T-cell (primary cell): Measurements from ENCODE around the gene TMEM95. TPM values are rescaled to one million over a fixed set of nuclear protein-coding genes. Genes with fewer than 3 reads are reported as not detected.
"Not testable (repeated sequence)": the region's sequence is repeated elsewhere in the genome, so short reads cannot be mapped to it uniquely, and the experiment has no call there.

ENCODE experiments used
- ATAC-seq, 4 experiments: fragments of 200-7000 bp in 3 of 4; fragments of 150-1000 bp in 1 of 4; cut with Tn5 transposase; replicated peaks in 1 of 4; 1 replicate in 3 of 4; 2 replicates in 1 of 4; pipeline ENCODE4 v1.10.0; 2021; ENCODE audit warnings: moderate library complexity in 3 of 4, mild to moderate bottlenecking in 2 of 4, moderate number of reproducible peaks in 1 of 4
- CTCF ChIA-PET, 2 donors: fragments of 300-600 bp; sonication (Branson Sonifier 250); formaldehyde crosslinking; loops; one replicate each; lab custom pipeline; 2022; ENCODE audit warnings: antibody characterized with exemption in 2 of 2; lab: Charles Lee
- POLR2A ChIA-PET, 2 donors: fragments of 300-600 bp; sonication (Branson Sonifier 250); formaldehyde crosslinking; loops; one replicate each; lab custom pipeline; 2022; ENCODE audit warnings: antibody characterized with exemption in 2 of 2; lab: Charles Lee
- DNase-seq, 35 experiments: peaks; one replicate each; pipeline versions ENCODE4 v3.0.0 to v3.0.0-alpha.2; 2013 to 2023
- H3K27ac ChIP-seq: one replicate; pipeline ENCODE4 v1.5.1; 2013; ENCODE audit warnings: low read length
- H3K27me3 ChIP-seq, 2 experiments: replicated peaks in 1 of 2; 1 replicate in 1 of 2; 2 replicates in 1 of 2; pipeline versions ENCODE4 v1.6.1 to v1.7.0; 2013; ENCODE audit warnings: low read length in 1 of 2, mixed read lengths in 1 of 2; ENCODE audit not compliant: control insufficient read depth in 2 of 2, insufficient read depth in 2 of 2; ENCODE audit errors: extremely low read depth in 1 of 2
- H3K36me3 ChIP-seq, 2 donors: 1 replicate in 1 of 2; 2 replicates in 1 of 2; pipeline versions ENCODE4 v1.6.1 to v1.7.0; 2013; ENCODE audit warnings: low read length in 1 of 2; ENCODE audit not compliant: control insufficient read depth in 2 of 2, insufficient read depth in 1 of 2; ENCODE audit errors: extremely low read depth in 1 of 2
- H3K4me1 ChIP-seq, 2 experiments: 1 replicate in 1 of 2; 2 replicates in 1 of 2; pipeline versions ENCODE4 v1.6.1 to v1.7.0; 2013; ENCODE audit warnings: low read length in 2 of 2, mixed read lengths in 1 of 2; ENCODE audit not compliant: insufficient read depth in 2 of 2, control insufficient read depth in 1 of 2; ENCODE audit errors: extremely low read depth in 1 of 2
- H3K4me3 ChIP-seq, 2 donors: 1 replicate in 1 of 2; 2 replicates in 1 of 2; pipeline versions ENCODE4 v1.5.1 to v1.7.0; 2013; ENCODE audit warnings: mild to moderate bottlenecking in 2 of 2, low read length in 1 of 2, moderate library complexity in 1 of 2; ENCODE audit not compliant: control insufficient read depth in 1 of 2; ENCODE audit errors: extremely low read depth in 1 of 2
- H3K9me3 ChIP-seq: 2 replicates; pipeline ENCODE4 v1.7.0; 2013
- H3K27ac Mint-ChIP-seq, 2 donors: one replicate each; pipeline ENCODE4 v1.8.0; 2020 to 2021; ENCODE audit warnings: mild to moderate bottlenecking in 2 of 2, mixed read lengths in 2 of 2
- H3K27me3 Mint-ChIP-seq, 2 donors: one replicate each; pipeline ENCODE4 v1.8.0; 2021 to 2022; ENCODE audit warnings: mixed read lengths in 2 of 2
- H3K36me3 Mint-ChIP-seq: one replicate; pipeline ENCODE4 v1.8.0; 2021; ENCODE audit warnings: mixed read lengths
- H3K4me1 Mint-ChIP-seq, 3 donors: one replicate each; pipeline ENCODE4 v1.8.0; 2020 to 2022; ENCODE audit warnings: mixed read lengths in 3 of 3, mild to moderate bottlenecking in 1 of 3
- H3K4me3 Mint-ChIP-seq, 3 donors: one replicate each; pipeline ENCODE4 v1.8.0; 2020 to 2022; ENCODE audit warnings: mild to moderate bottlenecking in 3 of 3, mixed read lengths in 3 of 3, moderate library complexity in 3 of 3
- H3K9me3 Mint-ChIP-seq, 3 donors: one replicate each; pipeline ENCODE4 v1.8.0; 2020 to 2022; ENCODE audit warnings: mixed read lengths in 3 of 3
- WGBS: methylation state at CpG from one replicate; pipeline ENCODE4 v1.1.5; 2013; ENCODE audit warnings: missing lambda C conversion rate; ENCODE audit not compliant: insufficient coverage; 5-methylcytosine and 5-hydroxymethylcytosine counted together
- total RNA-seq, 35 experiments: library from RNA in 6 of 35; stranded (reverse) in 6 of 35; fragments of 120-200 nt in 1 of 35; gene quantifications; one replicate each; pipeline versions ENCODE4 v1.2.1 to v1.2.4 and lab custom pipeline; 2013 to 2026

Gene TMEM95
- total RNA-seq, 5 donors from 2014 or later (not counting 1 experiment from before 2014, with no cell fraction given) = not detected

DNA sequence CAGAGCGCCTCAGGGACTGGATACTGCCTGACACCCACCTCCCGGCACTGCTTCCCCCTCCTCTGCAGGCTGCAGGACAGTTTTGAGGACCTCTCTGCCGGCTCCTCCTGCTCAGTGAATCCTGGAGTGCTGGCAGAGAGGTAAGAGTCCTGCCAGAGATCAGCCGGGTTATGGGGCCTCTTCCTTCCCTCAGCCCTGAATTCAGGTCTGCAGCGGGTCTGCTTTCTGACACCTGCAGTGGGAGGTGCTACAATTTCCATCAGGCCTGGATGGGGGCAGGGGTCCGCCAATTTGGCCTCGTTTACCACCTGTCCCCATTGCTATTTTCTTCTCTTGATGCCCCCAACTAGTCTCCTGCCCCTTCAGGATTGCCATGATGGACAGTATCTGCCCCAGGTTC is 22.8 kb upstream of the TMEM95 start:
- CTCF ChIA-PET = no interaction called here
- H3K4me1 ChIP-seq = peaks cover 19 to 75% of the 10 kb centered on the region in 2 experiments
- Mint-ChIP-seq H3K27ac (peak overlapping the region; percentile 89 to 94), H3K36me3 (peaks cover 3% of the 10 kb centered on the region), H3K4me3 (peak overlapping the region; percentile 37 to 94 (median 56)), H3K27me3 (no peaks in the 10 kb centered on the region), H3K9me3 (no peaks in the 10 kb centered on the region), H3K4me1 (peaks cover 55 to 67% (median 65%) of the 10 kb centered on the region in 3 donors)
- H3K27me3 ChIP-seq = no peaks in the 10 kb centered on the region
- POLR2A ChIA-PET = interaction anchor here in 1 of 2 donors (0.5 kb wide), 1 partner anchor 65 kb away, joined by 3 read pairs; no protein-coding TSS in a partner anchor
- H3K9me3 ChIP-seq = no peaks in the 10 kb centered on the region
- DNase-seq = no peak
- no peak for ATAC-seq
- H3K4me3 ChIP-seq = peak overlapping the region in 1 of 2 donors; percentile 49
- H3K36me3 ChIP-seq = peaks cover 1% of the 10 kb centered on the region in 2 donors
- H3K27ac ChIP-seq = peak overlapping the region; percentile 47
- WGBS = 14% methylated on average over 3 of the region's 7 CpGs

DNA sequence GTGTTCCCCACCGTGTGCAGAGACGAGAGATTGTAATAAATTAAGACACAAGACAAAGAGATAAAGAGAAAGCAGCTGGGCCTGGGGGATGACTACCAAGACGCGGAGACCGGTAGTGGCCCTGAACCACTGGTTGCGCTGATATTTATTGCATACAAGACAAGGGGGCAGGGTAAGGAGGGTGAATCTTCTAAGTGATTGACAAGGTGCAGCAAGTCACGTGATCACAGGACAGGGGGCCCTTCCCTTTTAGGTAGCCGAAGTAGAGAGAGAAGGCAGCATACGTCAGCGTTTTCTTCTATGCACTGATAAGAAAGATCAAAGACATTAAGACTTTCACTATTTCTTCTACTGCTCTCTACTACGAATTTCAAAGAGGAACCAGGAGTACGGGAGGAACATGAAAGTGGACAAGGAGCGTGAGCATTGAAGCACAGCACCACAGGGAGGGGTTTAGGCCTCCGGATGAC is 22.3 kb upstream of the TMEM95 start:
- H3K36me3 ChIP-seq, H3K9me3 Mint-ChIP-seq, H3K9me3 ChIP-seq, H3K27me3 Mint-ChIP-seq, ATAC-seq, H3K27me3 ChIP-seq, POLR2A ChIA-PET, H3K36me3 Mint-ChIP-seq: not testable (repeated sequence)
- H3K4me1 Mint-ChIP-seq = peaks cover 58 to 72% (median 68%) of the 10 kb centered on the region in 3 donors
- peak in 20 of 35 experiments; percentile 28 to 71 (median 50) for DNase-seq
- CTCF ChIA-PET = interaction anchor here in 1 of 2 donors (0.8 kb wide), 1 partner anchor 8 kb away, joined by 8 read pairs; no protein-coding TSS in a partner anchor
- peak overlapping the region in 1 of 2 donors; percentile 49 for H3K4me3 ChIP-seq
- H3K27ac ChIP-seq = peak overlapping the region; percentile 47
- H3K27ac Mint-ChIP-seq = peak overlapping the region; percentile 89 to 94
- no CpG with 5 or more reads among the region's 14 CpGs for WGBS
- H3K4me3 Mint-ChIP-seq = peak overlapping the region; percentile 37 to 94 (median 56)
- peaks cover 19 to 77% of the 10 kb centered on the region in 2 experiments for H3K4me1 ChIP-seq

DNA sequence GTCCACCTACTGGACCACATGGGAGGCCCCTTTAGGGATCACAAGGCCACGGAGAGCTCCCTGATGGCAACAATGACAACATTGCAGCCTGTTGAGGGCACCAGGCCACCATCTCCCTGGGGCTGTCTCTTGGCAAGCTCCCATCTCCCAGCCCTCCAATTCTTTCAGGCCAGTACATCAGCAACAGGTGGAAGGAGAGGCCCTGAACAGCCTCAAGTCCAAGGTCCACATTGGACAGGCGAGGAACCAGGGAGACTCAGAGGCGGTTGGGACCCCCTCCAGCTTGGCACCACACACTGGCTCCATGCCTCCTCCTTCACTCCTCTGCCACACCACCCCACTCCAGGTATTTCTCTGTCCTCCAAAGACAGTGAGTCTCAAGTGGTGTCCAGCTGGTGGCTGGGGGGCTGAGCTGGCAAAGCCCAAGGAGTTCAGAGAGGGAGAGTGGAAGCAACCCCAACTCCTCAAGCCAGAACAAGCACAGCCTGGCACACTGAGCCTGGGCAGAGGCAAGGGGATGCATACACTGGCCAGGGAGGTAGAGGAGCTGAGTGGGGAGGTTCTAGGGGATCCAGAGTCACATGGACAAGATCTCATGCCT is 19.9 kb upstream of the TMEM95 start:
- ChIA-PET CTCF (interaction anchor here in 1 of 2 donors (0.7 kb wide), 1 partner anchor 100 kb away, joined by 3 read pairs; no protein-coding TSS in a partner anchor), POLR2A (interaction anchor here in 1 of 2 donors (0.8 kb wide), 1 partner anchor 350 kb away, joined by 3 read pairs; no protein-coding TSS in a partner anchor)
- 100% methylated on average over 1 of the region's 3 CpGs for WGBS
- no peak for ATAC-seq
- no peaks in the 10 kb centered on the region for H3K9me3 ChIP-seq
- peak overlapping the region; percentile 72 for H3K27ac ChIP-seq
- Mint-ChIP-seq H3K4me3 (peak overlapping the region; percentile 43 to 98 (median 93)), H3K27ac (peak overlapping the region; percentile 99 to 100), H3K4me1 (peaks cover 51 to 66% (median 64%) of the 10 kb centered on the region in 3 donors), H3K36me3 (peaks cover 12% of the 10 kb centered on the region), H3K9me3 (no peaks in the 10 kb centered on the region), H3K27me3 (no peaks in the 10 kb centered on the region)
- no peak overlapping the region for H3K4me3 ChIP-seq
- peaks cover 0 to 20% of the 10 kb centered on the region in 2 donors for H3K36me3 ChIP-seq
- no peak for DNase-seq
- no peaks in the 10 kb centered on the region for H3K27me3 ChIP-seq
- H3K4me1 ChIP-seq = peaks cover 19 to 87% of the 10 kb centered on the region in 2 experiments

DNA sequence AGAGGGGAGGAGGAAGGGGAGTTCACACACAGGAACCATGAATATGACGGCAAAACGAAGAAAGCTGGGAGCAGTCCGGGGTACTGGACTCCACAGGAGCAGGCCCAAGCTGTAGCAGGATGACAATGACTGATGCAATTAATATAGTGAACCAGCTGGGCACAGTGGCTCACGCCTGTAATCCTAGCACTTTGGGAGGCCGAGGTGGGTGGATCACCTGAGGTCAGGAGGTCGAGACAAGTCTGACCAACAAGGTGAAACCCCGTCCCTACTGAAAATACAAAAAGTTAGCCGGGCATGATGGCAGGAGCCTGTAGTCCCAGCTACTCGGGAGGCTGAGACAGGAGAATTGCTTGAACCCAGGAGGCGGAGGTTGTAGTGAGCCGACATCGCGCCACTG is 19.2 kb upstream of the TMEM95 start:
- Mint-ChIP-seq H3K27ac (peak overlapping the region; percentile 99 to 100), H3K36me3 (peaks cover 12% of the 10 kb centered on the region), H3K4me1 (peaks cover 52 to 68% (median 63%) of the 10 kb centered on the region in 3 donors), H3K4me3 (peak overlapping the region; percentile 93 to 98 (median 93))
- POLR2A ChIA-PET = interaction anchor here in 1 of 2 donors (1.0 kb wide), 1 partner anchor 34 kb away, joined by 4 read pairs; no protein-coding TSS in a partner anchor
- not testable (repeated sequence) for DNase-seq, ATAC-seq, H3K9me3 ChIP-seq, H3K9me3 Mint-ChIP-seq, H3K27me3 ChIP-seq, H3K27me3 Mint-ChIP-seq
- CTCF ChIA-PET = interaction anchor here (0.5 to 1.5 kb wide), 9 partner anchors 13 to 425 kb away, joined by 3 to 5 read pairs (median 3); no protein-coding TSS in a partner anchor
- Histone ChIP-seq H3K27ac (peak overlapping the region; percentile 72), H3K4me3 (peak overlapping the region in 1 of 2 donors; percentile 78), H3K4me1 (peaks cover 19 to 82% of the 10 kb centered on the region in 2 experiments), H3K36me3 (peaks cover 0 to 26% of the 10 kb centered on the region in 2 donors)
- WGBS = 67% methylated on average over 8 of the region's 13 CpGs

DNA sequence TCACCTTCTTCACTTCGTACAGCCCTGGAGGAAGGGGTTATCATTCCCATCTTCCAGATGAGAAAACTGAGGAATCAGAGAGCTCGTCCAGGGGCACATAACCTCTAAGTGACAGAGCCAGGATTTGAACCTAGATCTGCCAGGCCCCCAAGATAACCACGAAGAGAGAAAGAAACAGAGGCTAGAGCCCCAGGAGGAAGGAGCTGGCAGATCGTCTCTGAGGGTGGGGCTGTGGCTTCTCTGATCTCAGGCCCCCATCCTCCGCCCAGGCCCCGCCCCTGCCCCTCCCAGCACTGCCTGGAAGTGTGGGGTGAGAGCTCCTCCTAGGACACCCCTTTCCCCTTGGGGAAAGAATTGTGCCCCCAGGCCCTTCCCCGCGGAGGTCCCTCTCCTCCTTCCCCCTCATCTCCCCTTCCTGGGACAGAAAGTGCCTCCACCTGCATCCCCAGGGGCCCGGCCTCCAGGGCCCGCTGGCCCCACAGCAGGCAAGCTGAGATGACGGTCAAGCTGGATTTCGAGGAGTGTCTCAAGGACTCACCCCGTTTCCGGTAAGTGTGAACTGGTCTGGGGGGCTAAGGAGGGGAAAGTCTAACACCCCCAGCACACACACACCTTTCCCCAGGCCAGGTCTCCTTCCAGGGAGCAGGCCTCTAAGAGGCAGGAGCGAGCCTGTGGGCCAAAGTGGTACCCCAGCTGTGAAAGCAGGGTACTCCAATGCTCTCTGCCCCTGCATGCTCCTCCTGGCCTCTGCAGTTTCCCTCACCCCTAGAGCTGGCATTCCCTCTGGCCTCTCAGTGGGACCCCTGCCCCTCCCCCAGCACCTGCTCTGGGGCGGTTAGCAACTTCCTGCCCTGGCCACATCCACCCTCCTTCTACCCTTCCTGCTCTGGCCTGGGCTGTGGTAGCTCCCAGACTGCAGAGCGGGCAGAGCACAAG is 18.4 kb upstream of the TMEM95 start, which contains the start of gene ACAP1:
ACAP1 (plus strand) TSS at position 290 of the 936 bp plus-strand sequence; CDS start at position 496, 206 bp downstream.
- WGBS = 0% methylated on average over 3 of the region's 17 CpGs
- peak within 1 kb of the TSS; percentile 72 for H3K27ac ChIP-seq
- Mint-ChIP-seq H3K27me3 (no peaks in the 10 kb centered on the region), H3K4me1 (peaks cover 53 to 67% (median 66%) of the 10 kb centered on the region in 3 donors), H3K4me3 (peak within 1 kb of the TSS; percentile 93 to 98 (median 93)), H3K36me3 (peaks cover 15% of the 10 kb centered on the region), H3K9me3 (no peaks in the 10 kb centered on the region), H3K27ac (peak within 1 kb of the TSS; percentile 99 to 100)
- ChIA-PET POLR2A (interaction anchor here (0.5 to 1.0 kb wide), 7 partner anchors 8 to 145 kb away, joined by 3 to 4 read pairs (median 3); no protein-coding TSS in a partner anchor), CTCF (interaction anchor here (0.5 to 2.3 kb wide), 13 partner anchors 8 to 426 kb away, joined by 3 to 5 read pairs (median 4); no protein-coding TSS in a partner anchor)
- H3K9me3 ChIP-seq = no peaks in the 10 kb centered on the region
- H3K4me3 ChIP-seq = peak within 1 kb of the TSS; percentile 78 to 93
- no peaks in the 10 kb centered on the region for H3K27me3 ChIP-seq
- peaks cover 19 to 86% of the 10 kb centered on the region in 2 experiments for H3K4me1 ChIP-seq
- DNase-seq = peak; percentile 75 to 93 (median 88)
- ATAC-seq = peak; percentile 95 to 97 (median 96)
- H3K36me3 ChIP-seq = peaks cover 0 to 34% of the 10 kb centered on the region in 2 donors
